ENCODE data around the gene ZNF490. TPM values are rescaled to one million over a fixed set of nuclear protein-coding genes. Genes with fewer than 3 reads are reported as not detected.

The ZNF490 gene
- total RNA-seq, 2 donors from 2014 or later, result 6.2 to 7.5 TPM

DNA sequence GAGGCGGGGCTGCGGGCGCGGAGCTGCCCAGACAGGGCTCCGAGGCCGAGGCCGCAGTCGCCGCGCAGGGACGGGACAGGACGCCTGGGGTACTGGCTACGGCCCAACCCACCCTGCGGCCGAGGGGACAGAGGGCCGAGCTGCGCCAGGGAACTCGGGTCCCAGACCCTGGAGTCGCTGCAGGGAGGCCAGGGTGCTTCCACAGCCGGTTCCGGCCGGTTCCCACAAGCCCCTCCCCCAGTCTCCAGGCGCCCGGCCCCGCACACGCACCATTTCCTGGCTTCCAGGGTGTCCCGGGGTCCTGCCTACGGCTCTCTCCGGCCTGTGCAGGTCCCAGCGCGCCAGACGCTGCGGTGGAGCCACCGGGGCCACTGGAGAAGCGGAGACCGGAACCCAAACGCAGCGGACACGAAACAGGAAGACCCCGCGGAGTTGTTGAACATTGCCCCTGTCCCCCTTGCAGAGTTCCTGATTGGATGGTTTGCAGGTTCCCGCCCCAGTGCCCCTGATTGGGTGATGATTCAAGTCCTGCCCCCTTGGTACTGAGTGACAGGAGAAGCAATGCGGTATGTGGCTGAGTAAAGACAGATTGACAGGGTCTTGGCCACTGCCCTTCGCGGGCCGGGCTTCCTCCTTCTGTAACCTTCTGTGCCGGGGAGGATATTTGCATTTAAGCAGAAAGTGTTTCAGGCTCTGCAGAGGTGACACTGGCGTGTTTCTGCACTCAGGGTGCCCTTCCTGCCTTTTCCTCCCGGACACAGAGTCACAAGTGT is 59.4 kb downstream of the ZNF490 start, which contains the start of gene ZNF564:
Gene ZNF564, minus strand, starts transcription at position 423 of the 773 bp plus-strand sequence. Its CDS starts 150 bp downstream, at position 273.
- peak within 1 kb of the TSS; percentile 92 for H3K27ac ChIP-seq
- TF ChIP-seq, protein P1, sequence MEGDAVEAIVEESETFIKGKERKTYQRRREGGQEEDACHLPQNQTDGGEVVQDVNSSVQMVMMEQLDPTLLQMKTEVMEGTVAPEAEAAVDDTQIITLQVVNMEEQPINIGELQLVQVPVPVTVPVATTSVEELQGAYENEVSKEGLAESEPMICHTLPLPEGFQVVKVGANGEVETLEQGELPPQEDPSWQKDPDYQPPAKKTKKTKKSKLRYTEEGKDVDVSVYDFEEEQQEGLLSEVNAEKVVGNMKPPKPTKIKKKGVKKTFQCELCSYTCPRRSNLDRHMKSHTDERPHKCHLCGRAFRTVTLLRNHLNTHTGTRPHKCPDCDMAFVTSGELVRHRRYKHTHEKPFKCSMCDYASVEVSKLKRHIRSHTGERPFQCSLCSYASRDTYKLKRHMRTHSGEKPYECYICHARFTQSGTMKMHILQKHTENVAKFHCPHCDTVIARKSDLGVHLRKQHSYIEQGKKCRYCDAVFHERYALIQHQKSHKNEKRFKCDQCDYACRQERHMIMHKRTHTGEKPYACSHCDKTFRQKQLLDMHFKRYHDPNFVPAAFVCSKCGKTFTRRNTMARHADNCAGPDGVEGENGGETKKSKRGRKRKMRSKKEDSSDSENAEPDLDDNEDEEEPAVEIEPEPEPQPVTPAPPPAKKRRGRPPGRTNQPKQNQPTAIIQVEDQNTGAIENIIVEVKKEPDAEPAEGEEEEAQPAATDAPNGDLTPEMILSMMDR (IDR thresholded peaks at IDR 0.05), result no peak
- peak; percentile 98 for DNase-seq
- no peaks in the 10 kb centered on the region for H3K27me3 ChIP-seq
- H3K4me3 ChIP-seq, result peak within 1 kb of the TSS; percentile 72
- peak within 1 kb of the TSS; percentile 92 to 95 for H3K9ac ChIP-seq (ENCODE audit: low read depth in 2 of 2, low read length in 2 of 2)
- intact Hi-C loops (cut with DNase I), result no loop called here
- H3K36me3 ChIP-seq, result no peaks in the 10 kb centered on the region
- no peaks in the 10 kb centered on the region for H3K9me3 ChIP-seq
- H3K4me1 ChIP-seq, result peaks cover 14% of the 10 kb centered on the region

DNA sequence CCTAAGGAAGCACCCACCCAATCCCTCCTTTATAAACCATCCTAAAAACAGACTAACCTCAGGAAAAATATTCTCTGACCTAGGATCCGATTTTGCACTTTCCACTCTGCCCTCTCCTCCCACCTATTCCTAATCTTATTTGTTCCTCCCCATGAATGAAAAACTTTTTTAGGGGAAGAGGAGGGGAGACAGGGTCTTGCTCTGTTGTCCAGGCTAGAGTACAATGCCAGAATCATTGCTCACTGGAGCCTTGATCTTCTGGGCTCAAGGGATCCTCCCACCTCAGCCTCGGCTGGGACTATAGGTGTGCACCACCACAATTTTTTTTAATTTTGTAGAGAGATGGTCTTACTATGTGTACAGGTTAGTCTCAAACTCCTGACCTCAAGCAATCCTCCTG is 63.7 kb downstream of the ZNF490 start:
- TF ChIP-seq, protein P1 (IDR thresholded peaks at IDR 0.05), result no peak
- no peak for DNase-seq
- Histone ChIP-seq H3K9ac (ENCODE audit: low read depth in 2 of 2, low read length in 2 of 2) (no peak overlapping the region), H3K9me3 (no peaks in the 10 kb centered on the region), H3K27me3 (no peaks in the 10 kb centered on the region), H3K4me1 (peaks cover 8% of the 10 kb centered on the region), H3K4me3 (no peak overlapping the region), H3K27ac (no peak overlapping the region), H3K36me3 (no peaks in the 10 kb centered on the region)
- intact Hi-C loops (cut with DNase I), result no loop called here

DNA sequence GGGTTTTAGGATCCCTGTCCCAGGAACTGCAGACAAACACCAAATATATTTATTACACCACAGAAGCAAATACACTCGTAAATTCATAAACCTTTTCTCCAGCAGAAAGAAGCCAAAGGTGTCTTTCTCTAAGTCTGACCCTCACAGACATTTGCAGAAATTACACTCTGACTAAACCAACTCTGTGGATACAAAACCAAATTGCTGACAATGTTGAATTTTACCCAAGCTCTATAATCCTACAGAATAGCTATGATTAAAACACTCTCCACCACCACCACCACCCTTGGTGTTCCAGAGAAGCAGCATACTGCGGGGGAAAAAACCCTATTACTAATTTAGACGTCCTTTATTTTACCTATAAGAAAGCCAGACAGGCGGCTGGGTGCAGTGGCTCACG is 64.5 kb downstream of the ZNF490 start:
- Histone ChIP-seq H3K27me3 (no peaks in the 10 kb centered on the region), H3K27ac (no peak overlapping the region), H3K4me1 (peaks cover 8% of the 10 kb centered on the region), H3K9ac (ENCODE audit: low read depth in 2 of 2, low read length in 2 of 2) (no peak overlapping the region), H3K9me3 (no peaks in the 10 kb centered on the region), H3K36me3 (no peaks in the 10 kb centered on the region), H3K4me3 (no peak overlapping the region)
- intact Hi-C loops (cut with DNase I), result no loop called here
- TF ChIP-seq, protein P1 (IDR thresholded peaks at IDR 0.05), result no peak
- DNase-seq, result no peak

DNA sequence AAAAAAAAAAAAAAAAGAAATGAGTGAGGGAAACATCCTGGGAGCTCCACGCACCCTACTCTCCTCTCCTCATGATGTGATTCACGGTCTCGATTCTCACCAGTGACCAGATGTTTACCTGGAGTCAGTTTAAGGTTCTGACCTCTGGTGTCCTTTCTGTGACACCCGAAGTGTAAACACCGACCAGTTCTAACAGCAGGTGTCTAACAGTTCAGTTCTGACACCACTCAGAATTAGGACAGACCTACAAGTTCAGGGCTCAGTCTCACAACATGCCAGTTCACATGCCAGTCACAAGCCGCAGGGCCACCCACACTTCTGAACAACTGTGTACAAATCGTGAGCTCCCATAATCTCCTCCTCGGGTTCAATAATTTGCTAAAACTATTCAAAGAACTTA is 65.3 kb downstream of the ZNF490 start:
- TF ChIP-seq, protein P1 (IDR thresholded peaks at IDR 0.05), result no peak
- Histone ChIP-seq H3K36me3 (no peaks in the 10 kb centered on the region), H3K27me3 (no peaks in the 10 kb centered on the region), H3K9me3 (no peaks in the 10 kb centered on the region), H3K4me1 (peaks cover 8% of the 10 kb centered on the region), H3K27ac (no peak overlapping the region), H3K4me3 (no peak overlapping the region), H3K9ac (ENCODE audit: low read depth in 2 of 2, low read length in 2 of 2) (no peak overlapping the region)
- no peak for DNase-seq
- intact Hi-C loops (cut with DNase I), result no loop called here

DNA sequence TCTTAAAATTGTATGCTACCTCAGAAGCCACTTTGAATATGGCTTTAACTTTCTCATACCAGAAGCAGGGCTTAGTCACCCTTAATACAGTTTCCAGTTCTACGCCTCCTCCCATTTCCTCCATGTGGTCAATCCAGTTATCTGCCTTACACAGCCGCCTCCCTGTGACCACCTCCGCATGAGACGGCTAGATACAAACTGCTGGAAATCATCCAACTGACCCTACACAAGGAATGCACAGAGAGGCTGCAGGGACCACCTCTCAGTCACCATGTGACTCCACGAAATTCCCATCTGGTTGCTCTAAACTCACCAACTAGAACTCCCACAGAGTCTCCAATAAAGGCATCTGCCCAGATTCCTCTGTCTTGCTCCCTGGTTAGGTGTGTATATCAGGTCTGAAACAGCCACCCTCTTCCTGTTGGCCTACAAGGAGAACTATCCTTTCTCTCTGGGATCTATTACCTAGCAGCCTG is 66.2 kb downstream of the ZNF490 start:
- intact Hi-C loops (cut with DNase I), result no loop called here
- Histone ChIP-seq H3K27me3 (no peaks in the 10 kb centered on the region), H3K4me3 (no peak overlapping the region), H3K27ac (no peak overlapping the region), H3K9me3 (no peaks in the 10 kb centered on the region), H3K4me1 (peaks cover 3% of the 10 kb centered on the region), H3K9ac (ENCODE audit: low read depth in 2 of 2, low read length in 2 of 2) (no peak overlapping the region), H3K36me3 (no peaks in the 10 kb centered on the region)
- TF ChIP-seq, protein P1 (IDR thresholded peaks at IDR 0.05), result no peak
- DNase-seq, result no peak
